ENCODE results near the gene HTR2A.

Gene HTR2A

DNA sequence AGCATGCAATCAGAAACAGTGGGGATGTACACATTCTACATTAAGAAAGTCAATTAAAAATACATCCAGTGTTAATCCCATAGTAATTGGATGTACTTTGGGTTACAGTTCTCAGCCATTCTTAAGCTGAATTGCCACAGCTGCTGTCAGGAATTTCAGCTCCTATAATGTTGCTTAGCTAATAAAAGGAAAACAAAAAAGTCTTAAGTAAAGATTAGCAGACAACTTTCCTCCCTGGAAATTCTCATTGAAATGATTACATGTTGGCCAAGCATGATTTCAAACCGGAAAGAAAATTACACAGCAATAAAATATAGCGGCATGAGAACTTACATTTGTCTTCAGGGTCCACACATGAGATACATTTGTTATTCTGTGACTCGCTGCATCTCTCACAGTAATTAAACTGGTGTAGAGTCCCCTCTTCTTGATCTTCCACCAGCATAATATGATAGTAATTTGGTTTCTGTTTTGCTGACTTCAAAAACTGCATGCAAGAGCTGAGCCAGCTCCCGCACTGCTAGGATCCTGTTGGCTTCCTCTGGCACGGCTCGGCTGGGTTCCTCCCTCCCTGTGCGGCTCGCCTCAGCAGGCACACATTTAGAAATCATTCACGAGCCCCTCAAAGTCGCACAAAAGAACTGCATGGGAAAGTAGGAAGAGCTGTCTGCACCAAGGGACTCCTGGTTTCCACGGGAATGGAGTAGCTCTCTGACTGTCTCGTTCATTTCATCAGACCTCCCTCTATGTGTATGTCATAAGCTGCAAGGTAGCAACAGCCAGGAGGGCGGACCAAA is at the start of gene HTR2A:
HTR2A (minus strand) TSS at position 713 of the 797 bp plus-strand sequence. CDS start 1,147 bp downstream, outside the sequence.
- peak in 39 of 58 donors; percentile 7 to 73 (median 41) for DNase-seq

DNA sequence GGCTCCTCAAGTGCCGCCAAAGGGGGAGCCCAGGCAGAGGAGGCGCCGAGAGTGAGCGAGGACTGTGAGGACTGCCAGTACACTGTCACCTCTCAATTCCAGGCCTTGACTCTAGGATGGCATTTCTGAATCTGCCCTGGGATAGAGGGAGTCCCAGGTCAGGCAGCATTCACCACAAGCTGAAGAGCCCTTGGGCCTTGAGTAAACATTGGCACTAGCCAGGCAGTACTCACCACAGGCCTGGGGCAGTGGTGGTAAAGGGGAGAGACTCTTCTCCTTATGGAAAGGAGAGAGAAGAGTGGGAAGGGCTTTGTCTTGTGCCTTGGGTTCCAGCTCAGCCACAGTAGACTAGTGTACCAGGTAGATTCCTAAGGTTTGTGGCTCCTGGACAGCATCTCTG is 39.7 kb upstream of the HTR2A start:
- no peak for DNase-seq

DNA sequence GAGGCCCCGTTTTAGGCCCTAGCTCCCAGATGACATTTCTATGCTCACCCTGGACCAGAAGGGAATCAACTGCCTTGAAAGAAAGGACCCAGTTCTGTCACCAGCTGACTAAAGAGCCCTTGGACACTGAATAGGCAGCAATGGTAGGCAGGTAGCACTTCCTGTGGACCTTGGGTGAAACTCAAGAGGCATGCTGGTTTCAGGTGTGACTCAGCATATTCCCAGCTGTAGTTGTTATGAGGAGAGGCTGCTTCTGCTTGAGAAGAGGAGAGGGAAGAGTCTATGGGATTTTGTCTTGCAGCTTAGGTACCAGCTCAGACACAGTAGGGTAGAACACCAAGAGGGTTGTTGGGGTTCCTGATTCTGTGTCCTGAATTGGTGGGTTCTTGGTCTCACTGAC is 37.9 kb upstream of the HTR2A start:
- no peak for DNase-seq

DNA sequence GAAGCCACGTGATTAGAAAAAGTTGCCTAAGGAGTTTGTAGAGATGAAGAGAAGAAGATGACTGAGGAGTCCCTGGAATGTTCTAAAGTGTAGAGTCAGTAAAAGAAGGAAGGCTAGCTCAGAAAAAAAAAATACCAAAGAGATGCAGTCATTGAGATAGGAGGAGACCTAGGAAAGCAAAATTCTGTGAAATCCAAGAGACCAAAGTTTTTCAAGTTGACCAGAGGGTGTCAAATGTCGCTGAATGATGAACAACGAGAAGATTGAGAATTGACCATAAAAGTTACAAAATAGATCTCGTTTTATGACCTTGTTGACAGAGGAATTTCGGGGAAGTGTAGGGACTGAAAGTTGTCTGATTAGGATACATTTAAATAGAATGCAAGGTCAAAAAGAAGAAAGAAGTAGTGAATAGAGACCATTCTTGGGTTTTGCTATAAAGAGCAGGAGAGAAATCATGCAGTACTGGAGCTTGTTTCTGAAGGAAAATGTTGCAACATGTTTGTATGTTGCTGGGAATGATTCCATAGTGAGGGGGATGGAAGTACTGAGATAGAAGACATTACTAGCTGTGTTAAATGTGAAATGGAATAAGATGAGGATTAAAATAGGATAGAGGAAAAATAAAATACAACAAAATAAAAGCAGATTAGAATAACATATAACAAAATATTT is 30.2 kb upstream of the HTR2A start:
- no peak for DNase-seq

DNA sequence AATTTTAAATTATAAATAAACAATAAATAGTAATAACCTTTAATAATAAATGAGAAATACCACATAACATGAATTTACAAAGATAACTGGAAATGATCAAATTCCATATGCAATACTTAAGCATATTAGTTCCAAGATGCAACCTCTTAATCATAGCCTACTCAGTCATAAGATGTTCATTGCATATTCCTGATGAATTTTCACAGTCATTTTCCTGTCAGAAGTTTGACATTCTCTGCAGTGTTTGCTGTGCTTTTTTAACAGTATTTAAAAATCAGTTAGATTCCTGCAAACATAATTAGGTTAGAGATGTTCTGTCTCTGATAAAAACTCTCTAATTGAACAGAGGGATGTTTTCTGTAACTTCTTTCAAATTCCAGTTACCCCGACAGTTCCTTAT is 28.6 kb upstream of the HTR2A start:
- no peak for DNase-seq

DNA sequence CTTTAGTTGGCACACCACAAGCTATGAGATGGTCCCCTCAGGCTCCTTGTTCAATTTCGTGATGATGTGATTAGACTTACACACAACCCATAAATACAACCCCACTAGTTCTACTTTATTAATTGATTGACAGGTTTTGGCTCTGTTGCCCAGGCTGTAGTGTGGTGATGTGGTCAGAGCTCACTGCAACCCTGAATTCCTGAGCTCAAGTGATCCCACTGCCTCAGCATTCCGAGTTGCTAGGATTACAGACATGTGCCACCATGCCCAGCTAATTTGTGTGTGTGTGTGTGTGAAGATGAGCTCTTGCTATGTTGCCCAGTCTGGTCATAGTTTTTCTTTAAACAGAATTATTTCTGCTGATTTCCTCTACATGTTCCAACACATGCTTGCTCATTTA is 17.5 kb upstream of the HTR2A start:
- DNase-seq: no peak

DNA sequence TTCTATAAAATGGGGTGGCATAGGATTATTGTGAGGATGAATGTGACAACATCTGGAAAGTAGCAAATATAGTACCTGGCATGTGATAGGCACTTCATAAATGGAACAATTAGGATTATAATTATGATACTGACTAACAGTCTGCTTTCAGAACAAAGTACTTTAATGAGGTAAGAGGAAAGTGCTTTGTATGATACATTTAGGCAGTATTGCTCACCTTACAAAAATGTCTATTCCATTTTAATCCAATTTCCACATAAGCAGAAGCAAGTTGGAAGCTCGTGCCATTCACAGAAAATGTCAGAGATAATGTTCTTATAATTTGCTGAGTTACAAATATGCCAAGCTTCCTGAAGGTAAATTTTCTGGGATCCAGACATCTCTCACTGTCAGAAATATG is 16.9 kb upstream of the HTR2A start:
- no peak for DNase-seq

DNA sequence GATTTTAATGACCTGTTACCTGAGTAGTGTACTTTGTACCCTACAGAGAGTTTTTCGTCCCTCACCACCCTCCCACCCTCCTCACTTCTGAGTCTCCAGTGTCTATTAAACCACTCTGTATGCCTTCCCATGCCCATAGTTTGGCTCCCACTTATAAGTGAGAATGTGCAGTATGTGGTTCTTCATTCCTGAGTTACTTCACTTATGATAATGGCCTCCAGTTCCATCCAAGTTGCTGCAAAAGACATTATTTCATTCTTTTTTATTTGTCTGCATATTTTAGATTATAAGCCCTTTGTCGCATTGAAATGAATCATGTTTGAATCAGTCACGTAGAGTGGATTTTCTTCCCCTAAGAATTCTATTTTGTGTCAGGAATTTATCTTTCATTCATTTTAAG is 12.2 kb upstream of the HTR2A start:
- DNase-seq: no peak

DNA sequence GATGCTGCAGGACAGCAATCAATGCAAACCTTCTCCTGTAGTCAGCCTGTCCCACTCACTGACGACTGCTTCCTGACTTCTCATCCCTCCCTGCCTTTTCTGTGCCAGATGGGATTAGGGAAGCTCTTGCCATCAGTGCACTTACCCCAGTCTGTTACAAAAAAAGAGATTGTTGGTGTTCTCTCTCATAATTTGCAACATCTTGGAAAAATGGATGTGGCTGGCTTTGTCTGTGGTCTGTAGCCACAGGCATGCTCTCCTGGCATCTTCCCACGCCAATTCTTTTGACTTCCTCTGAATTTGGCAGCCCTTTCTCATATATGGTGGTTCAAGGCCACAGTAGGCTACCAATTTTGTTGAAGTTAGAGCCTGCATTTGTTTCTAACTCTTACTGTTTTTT is 11.6 kb upstream of the HTR2A start:
- no peak for DNase-seq

DNA sequence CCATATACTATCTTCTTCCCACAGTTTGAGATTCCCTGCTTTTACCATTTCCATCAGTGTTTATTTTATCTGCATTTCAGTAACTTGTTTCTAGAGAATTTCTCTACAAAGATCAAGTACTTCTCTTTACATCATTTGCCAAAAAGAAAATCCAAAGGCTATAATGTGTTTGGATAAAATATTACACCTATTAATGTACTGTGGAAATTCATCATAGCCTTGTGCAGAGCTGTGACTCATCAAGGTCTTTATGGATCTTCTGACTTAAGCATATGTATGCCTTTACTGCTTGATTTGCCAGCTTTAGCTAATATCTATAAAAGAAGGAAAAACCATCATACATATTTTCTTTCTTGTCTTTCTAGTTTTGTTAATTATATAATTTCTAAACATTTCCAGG is 9.6 kb upstream of the HTR2A start:
- no peak for DNase-seq

DNA sequence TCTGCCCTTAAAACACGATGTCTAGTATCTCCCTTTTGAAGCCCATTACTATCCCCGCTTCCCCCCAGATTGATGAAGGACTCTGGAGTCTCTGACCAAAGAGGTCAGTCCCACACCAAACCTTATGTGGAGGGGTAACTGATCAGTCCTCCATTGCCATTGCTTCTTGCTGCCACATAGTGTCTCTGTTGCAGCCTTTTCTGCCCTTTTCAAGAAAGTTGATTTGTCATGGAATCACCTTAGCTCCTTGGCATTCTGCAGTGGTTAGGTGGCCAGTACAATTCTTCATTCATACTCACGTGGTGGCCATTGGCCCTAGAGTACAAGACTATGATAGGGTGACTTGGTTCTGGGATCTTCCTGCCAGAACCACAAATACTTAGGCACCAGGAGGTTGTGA is 8.4 kb upstream of the HTR2A start:
- no peak for DNase-seq

DNA sequence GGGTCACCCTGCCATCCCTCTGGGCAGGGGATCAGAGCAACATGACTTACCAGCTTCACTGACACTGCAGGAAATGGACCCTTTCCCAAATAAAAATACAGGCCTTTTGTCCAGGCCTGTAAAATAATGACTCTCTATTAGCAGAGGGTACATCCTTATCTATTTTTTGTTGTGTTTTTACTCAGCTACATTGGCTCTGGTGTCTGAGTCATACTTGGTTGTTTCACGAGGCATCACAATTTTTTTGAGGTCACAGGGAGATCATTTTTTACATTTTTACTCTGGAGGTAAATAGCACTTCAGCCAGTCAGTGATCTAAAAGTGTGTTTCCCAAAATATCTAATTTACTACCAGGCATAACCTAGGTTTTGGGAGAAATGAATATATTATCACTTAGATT is 6.9 kb upstream of the HTR2A start:
- DNase-seq: no peak

DNA sequence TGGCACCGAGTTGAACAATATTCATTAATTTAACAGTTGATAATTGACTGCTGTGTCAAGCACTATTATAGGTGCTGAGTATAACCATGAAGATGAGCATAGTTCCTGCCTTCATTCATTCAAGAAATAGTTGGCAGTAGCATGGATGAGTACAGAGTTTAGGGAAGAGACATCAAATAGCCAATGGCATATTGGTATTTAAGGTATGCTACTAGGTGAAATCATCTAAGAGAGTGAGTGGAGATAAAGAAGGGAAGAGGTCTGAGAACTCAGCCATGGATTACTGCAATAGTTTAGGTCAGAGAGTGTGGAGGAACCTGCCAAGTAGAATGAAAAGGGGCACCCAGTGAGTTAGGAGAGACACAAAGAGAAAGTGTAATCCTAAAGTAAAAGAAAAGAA is 4.9 kb upstream of the HTR2A start:
- no peak for DNase-seq

DNA sequence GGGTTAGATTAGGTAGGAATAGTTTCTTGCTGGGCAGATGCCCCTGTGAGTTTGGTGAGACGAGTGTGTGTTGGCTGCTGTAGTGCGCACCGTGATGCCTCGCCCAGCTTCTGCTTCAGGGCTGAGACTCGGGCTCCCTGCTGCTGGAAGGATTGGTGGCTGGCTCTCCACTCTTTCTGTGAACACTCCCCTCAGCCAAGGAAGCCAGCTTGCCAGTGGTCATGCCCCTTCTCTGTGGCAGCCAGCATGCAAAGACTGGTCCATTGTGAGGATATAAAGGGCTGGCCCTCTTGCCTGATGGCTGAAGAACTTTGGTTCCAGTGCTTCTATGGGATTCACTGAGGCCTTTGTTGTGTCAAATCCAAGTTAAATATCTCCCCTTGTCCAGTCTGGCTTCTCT is 2.9 kb upstream of the HTR2A start:
- DNase-seq: peak in 23 of 58 donors; percentile 11 to 61 (median 32)

DNA sequence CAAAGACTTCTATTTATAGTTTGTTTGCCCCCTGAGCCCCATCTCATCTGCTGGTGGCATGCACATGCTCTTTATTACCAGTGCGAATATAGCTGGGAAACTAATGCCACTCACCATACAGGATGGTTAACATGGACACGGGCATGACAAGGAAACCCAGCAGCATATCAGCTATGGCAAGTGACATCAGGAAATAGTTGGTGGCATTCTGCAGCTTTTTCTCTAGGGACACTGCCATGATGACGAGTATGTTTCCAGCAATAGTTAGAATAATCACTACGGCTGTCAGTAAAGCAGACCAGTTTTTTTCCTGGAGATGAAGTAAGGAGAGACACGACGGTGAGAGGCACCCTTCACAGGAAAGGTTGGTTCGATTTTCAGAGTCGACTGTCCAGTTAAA is 1.5 kb downstream of the HTR2A start:
- no peak for DNase-seq

DNA sequence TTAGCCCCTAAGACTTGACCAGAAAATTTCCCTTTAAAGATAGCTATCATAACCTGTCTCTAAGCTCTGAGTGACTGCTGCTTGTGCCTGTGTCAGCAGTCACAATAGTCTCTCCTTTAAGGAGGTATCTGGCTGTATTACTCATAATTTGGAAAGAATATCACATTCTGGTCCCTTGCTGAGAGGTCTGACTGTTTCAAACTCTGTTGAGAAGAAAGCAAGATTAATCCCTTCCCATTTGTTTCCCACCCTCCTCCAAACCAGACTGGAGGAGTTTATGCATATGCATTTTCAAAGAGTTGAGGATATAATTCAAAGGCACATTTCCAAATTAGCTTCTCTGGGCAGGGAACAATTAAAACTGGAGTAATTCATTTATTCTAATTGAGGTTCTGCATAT is 2.3 kb downstream of the HTR2A start:
- no peak for DNase-seq

DNA sequence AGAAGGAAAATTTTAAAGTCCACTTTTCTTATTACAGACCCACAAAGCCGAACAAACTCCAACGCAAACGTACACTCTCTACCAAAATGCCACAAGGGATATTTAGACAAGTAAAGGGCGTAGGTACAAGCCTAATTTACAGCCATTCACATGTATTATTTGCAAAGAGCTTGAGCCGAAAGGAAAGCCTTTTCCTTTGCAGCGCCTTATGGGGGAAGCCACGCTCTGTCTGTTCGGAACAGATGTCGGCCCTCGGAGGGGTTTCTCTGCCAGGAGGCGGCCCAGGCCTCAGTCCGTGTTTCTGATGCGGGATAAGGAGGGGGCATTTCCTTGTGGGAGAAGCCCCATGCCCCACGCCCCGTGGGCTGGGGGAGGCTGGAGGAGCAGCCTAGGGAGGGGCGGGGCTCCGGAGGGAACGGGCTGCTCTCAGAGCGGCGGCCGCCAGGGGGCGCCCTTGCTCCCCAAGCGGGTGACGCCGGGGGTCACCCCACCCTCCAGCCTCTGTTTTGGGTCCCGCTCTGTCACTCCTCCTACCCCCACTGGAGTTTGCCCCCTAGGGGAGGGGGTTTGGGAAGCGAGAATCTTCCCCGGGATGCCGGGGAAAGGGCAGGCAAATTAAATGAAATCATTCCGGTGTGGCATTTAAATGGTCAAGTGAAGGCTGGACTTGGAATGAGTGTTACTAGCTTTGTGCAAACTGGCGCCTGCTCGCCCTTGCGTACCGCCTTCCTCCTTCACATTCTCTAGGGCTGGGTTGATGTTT is 2.9 kb downstream of the HTR2A start:
- DNase-seq: peak in 55 of 58 donors; percentile 19 to 83 (median 60)

DNA sequence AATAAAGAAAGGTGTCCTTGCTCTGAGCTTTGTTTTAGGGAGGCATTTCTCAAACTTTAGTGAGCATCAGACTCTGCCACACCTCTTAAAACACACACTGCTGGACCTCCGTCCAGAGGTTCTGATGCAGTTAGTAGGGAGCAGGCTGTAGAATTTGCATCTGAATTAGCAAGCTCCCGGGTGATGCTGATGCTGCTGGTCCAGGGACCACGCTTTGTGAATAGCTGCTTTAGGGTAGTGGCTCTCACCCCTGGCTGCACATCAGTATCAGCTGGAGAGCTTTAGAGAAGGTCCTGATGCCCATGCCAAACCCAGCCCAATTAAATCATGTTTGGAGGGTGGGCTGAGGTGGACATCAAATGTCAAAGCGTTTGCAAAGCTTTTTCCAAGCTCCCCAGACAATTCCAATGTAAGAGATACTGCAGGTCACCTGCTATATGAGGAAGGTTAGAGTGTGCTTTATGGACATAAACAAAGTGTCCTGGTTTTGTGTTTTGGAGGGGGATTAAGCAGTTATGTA is 3.6 kb downstream of the HTR2A start:
- DNase-seq: no peak

DNA sequence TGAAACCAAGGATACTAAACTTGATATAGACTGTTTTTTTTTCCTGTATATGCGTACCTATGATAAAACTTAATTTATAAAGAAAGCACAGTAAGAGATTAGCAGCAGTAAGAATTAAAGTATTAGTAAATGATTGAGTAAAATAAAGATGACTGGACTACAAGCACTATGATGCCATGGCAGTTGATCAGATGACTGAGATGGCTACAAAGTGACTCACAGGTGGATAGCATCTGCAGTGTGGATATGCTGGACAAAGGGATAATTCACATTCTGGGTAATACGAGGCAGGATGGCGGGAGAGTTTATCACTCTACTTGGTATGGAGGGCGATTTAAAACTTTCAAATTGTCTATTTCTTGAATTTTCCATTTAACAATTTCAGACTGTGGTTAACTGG is 11.8 kb downstream of the HTR2A start:
- no peak for DNase-seq

DNA sequence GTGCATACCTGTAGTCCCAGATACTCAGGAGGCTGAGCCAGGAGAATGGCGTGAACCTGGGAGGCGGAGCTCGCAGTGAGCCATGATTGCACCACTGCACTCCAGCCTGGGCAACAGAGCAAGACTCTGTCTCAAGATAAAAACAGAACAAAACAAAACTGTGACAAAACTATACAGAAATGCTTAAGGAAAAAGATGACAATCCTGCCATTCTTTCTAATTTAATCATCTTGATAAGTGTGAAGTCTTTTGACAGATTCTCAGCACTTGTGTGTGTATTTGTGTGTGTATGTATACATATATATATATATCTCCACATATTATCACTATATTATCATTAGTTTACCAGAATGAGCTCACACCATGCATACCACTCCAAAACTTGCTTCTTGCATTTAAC is 12.3 kb downstream of the HTR2A start:
- no peak for DNase-seq

DNA sequence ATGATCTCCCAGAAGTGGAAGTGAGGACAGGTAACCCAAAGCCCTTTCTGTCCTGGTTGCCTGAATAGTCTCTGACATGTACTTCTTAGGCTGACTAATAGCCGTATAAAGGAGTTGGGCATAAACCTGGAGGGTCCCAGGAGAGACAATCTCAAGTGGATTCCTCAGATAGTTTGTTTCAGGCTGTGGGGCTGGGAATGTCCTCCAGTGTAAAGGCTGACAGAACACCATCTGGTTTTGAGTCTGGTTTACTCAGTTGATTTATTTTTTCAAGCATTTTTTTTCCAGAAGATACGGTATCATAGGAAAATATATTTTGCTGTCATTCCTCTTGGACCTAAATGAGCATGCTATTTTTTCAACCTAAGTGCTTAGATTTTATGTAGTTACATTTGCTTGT is 15.2 kb downstream of the HTR2A start:
- DNase-seq: no peak

DNA sequence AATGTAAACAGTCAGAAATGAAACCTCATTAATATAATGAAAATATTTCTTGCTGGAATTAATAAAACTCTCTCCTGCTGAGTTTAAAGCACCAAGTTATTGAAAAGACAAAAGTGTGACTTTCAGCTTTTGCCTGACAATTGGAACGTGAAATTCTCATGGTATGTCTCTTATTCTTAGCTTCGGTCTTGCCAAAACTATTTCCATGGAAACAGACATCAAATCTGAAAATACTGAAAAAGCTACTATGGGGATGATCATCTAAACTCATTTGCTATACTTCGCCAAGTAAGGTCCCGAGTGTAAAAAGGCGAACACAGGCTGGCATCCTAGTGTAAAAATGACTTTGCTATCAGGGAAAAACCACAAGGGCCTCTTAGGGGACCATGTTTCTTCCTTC is 22.8 kb downstream of the HTR2A start:
- DNase-seq: peak in 1 of 58 donors; percentile 30
